Ishikawa (cell line): ENCODE measurements around the gene SLC25A45.

Experiments
- CEBPB ChIP-seq: IDR thresholded peaks from 2 replicates; pipeline ENCODE4 v1.6.1; 2012
- CREB1 ChIP-seq: IDR thresholded peaks from 2 replicates; pipeline ENCODE4 v1.6.1; 2012; ENCODE audit warnings: low read depth
- EGR1 ChIP-seq: IDR thresholded peaks from 2 replicates; pipeline ENCODE4 v1.6.1; 2012
- EP300 ChIP-seq: IDR thresholded peaks from 2 replicates; pipeline ENCODE4 v1.6.1; 2012; ENCODE audit warnings: borderline replicate concordance
- FOXM1 ChIP-seq: IDR thresholded peaks from 2 replicates; pipeline ENCODE4 v1.6.1; 2012; ENCODE audit warnings: low read depth, borderline replicate concordance
- MAX ChIP-seq: IDR thresholded peaks from 2 replicates; pipeline ENCODE4 v1.6.1; 2012
- NFIC ChIP-seq: IDR thresholded peaks from 2 replicates; pipeline ENCODE4 v1.6.1; 2012
- RAD21 ChIP-seq: IDR thresholded peaks from 2 replicates; pipeline ENCODE4 v1.6.1; 2012; ENCODE audit warnings: low read depth
- REST ChIP-seq: IDR thresholded peaks from 2 replicates; pipeline ENCODE4 v1.6.1; 2012; ENCODE audit warnings: low read depth, mild to moderate bottlenecking
- TAF1 ChIP-seq: IDR thresholded peaks from 2 replicates; pipeline ENCODE4 v1.6.1; 2012; ENCODE audit warnings: low read depth, mild to moderate bottlenecking
- TCF12 ChIP-seq: IDR thresholded peaks from 2 replicates; pipeline ENCODE4 v1.6.1; 2012; ENCODE audit warnings: low read depth
- TEAD4 ChIP-seq: IDR thresholded peaks from 2 replicates; pipeline ENCODE4 v1.6.1; 2012
- YY1 ChIP-seq: IDR thresholded peaks from 2 replicates; pipeline ENCODE4 v1.6.1; 2012; ENCODE audit warnings: low read depth
- ZBTB7A ChIP-seq: IDR thresholded peaks from 2 replicates; pipeline ENCODE4 v1.6.1; 2012; ENCODE audit warnings: low read depth

GRCh38 chr11:65430406-65431217 is 48.2 kb upstream of the SLC25A45 start:
- TF ChIP-seq MAX: no peak
- TF ChIP-seq REST: no peak
- no peak for TF ChIP-seq EP300
- TF ChIP-seq CEBPB: no peak
- TF ChIP-seq TCF12: no peak
- TF ChIP-seq YY1: no peak
- TF ChIP-seq TAF1: no peak
- no peak for TF ChIP-seq TEAD4
- TF ChIP-seq RAD21: no peak
- TF ChIP-seq NFIC: no peak
- no peak for TF ChIP-seq CREB1
- TF ChIP-seq ZBTB7A: no peak
- TF ChIP-seq EGR1: no peak
- TF ChIP-seq FOXM1: no peak
